K562 (cell line): ENCODE results near the gene ARHGEF1. TPM values are rescaled to one million over a fixed set of nuclear protein-coding genes. Genes with fewer than 3 reads are reported as not detected.
A peak's percentile ranks its signal among the peaks of the same experiment; 100 is the strongest.

Experiments
- CREB3L1 ChIP-seq: fragments of 450-650 bp; IDR thresholded peaks from 2 replicates; pipeline ENCODE4 v1.6.1; 2014; ENCODE audit warnings: low read depth, mild to moderate bottlenecking, moderate library complexity, borderline replicate concordance
- CREM ChIP-seq: IDR thresholded peaks from 2 replicates; pipeline ENCODE4 v1.6.1; 2014; ENCODE audit warnings: antibody characterized with exemption, low read depth
- DACH1 ChIP-seq: fragments of 450-650 bp; IDR thresholded peaks from 2 replicates; pipeline ENCODE4 v1.6.1; 2018; ENCODE audit not compliant: partially characterized antibody
- ELF2 ChIP-seq: fragments of 250-450 bp; sonication (Bioruptor Pico); IDR thresholded peaks from 2 replicates; pipeline ENCODE4 v1.5.0; 2021; ENCODE audit warnings: mild to moderate bottlenecking
- FOS ChIP-seq: IDR thresholded peaks from 3 replicates; pipeline ENCODE4 v1.6.1; 2011; ENCODE audit not compliant: insufficient read length; ENCODE audit errors: extremely low read depth
- GATA2 ChIP-seq: sonication (generic); formaldehyde crosslinking; IDR thresholded peaks from 2 replicates; pipeline ENCODE4 v1.4.0; 2020; ENCODE audit warnings: mild to moderate bottlenecking, missing genetic modification reagents
- HMBOX1 ChIP-seq: sonication (generic); IDR thresholded peaks from 2 replicates; pipeline ENCODE4 v1.6.1; 2016
- HMG20A ChIP-seq: fragments of 450-650 bp; formaldehyde crosslinking; conservative IDR thresholded peaks from 2 replicates; pipeline ENCODE4 v1.4.0; 2020; ENCODE audit warnings: mild to moderate bottlenecking, mixed read lengths
- KAT8 ChIP-seq: fragments of 450-650 bp; IDR thresholded peaks from 2 replicates; pipeline ENCODE4 v1.6.1; 2016; ENCODE audit warnings: low read depth, mild to moderate bottlenecking
- MAFF ChIP-seq: IDR thresholded peaks from 2 replicates; pipeline ENCODE4 v1.6.1; 2012; ENCODE audit warnings: low read length, improper control_type of control experiment
- RBM22 ChIP-seq: fragments of 200-400 bp; formaldehyde crosslinking; IDR thresholded peaks from 2 replicates; pipeline ENCODE4 v1.6.1; 2018; ENCODE audit warnings: low read length, low read depth; ENCODE audit not compliant: poor library complexity, severe bottlenecking
- SMC3 ChIP-seq: conservative IDR thresholded peaks from 2 replicates; pipeline ENCODE4 v1.6.1; 2011; ENCODE audit warnings: low read depth, low read length, improper control_type of control experiment; ENCODE audit not compliant: insufficient read depth
- SOX6 ChIP-seq: fragments of 450-650 bp; IDR thresholded peaks from 2 replicates; pipeline ENCODE4 v1.6.1; 2014; ENCODE audit warnings: mild to moderate bottlenecking
- SRSF1 ChIP-seq: fragments of 200-400 bp; formaldehyde crosslinking; IDR thresholded peaks from 2 replicates; pipeline ENCODE4 v1.6.1; 2017; ENCODE audit warnings: mild to moderate bottlenecking, low read depth, low read length, moderate library complexity
- TEAD1 ChIP-seq, 2 experiments: fragments of 450-650 bp in 1 of 2; sonication (generic) in 1 of 2; formaldehyde crosslinking; IDR thresholded peaks; 2 replicates each; pipeline versions ENCODE4 v1.4.0 to v1.8.0; 2020 to 2022; ENCODE audit warnings: mild to moderate bottlenecking in 2 of 2, missing genetic modification reagents in 1 of 2
- THAP12 ChIP-seq: fragments of 250-450 bp; sonication (Bioruptor Pico); IDR thresholded peaks from 2 replicates; pipeline ENCODE4 v1.9.0; 2021; ENCODE audit warnings: mild to moderate bottlenecking, inconsistent platforms
- ZC3H8 ChIP-seq: fragments of 450-650 bp; IDR thresholded peaks from 2 replicates; pipeline ENCODE4 v1.6.1; 2017
- ZFX ChIP-seq: sonication (generic); formaldehyde crosslinking; IDR thresholded peaks from 2 replicates; pipeline ENCODE4 v1.8.0; 2022; ENCODE audit warnings: mild to moderate bottlenecking, missing genetic modification reagents, moderate library complexity
- ZNF830 ChIP-seq: fragments of 250-450 bp; sonication (Bioruptor Pico); IDR thresholded peaks from 2 replicates; pipeline ENCODE4 v1.5.0; 2021; ENCODE audit warnings: mild to moderate bottlenecking
- polyA plus RNA-seq, 8 experiments: library from polyadenylated mRNA; depleted of rRNA in 4 of 8; stranded (reverse) in 5 of 8; unstranded in 3 of 8; fragments of >200 nt; fragmentation: Nextera tagmentation in 2 of 8; fragmentation: Illumina TruSeq in 1 of 8; extraction: Ambion mirVana in 2 of 8; extraction: Trizol in 1 of 8; gene quantifications; 2 replicates each; pipeline versions ENCODE4 v1.2.1 to v1.2.3, GENCODE V29; 2011 to 2014; ENCODE audit warnings: inconsistent platforms in 1 of 8, missing spikeins in 1 of 8
- total RNA-seq, 7 experiments: library from RNA; depleted of rRNA in 6 of 7; stranded (reverse); fragments of >200 nt in 6 of 7; fragmentation: Illumina TruSeq in 2 of 7; extraction: Trizol in 2 of 7; gene quantifications; 2 replicates each; pipeline versions ENCODE4 v1.2.1 to v1.2.3, GENCODE V29; 2011 to 2021; ENCODE audit warnings: low replicate concordance in 1 of 7

Gene ARHGEF1
- total and polyA plus RNA-seq, 9 of the 15 experiments (the other 6 are each of a cell fraction or from before 2014, with no cell fraction given): 1.9 to 149 (median 29.8) TPM

- TF ChIP-seq ZNF830 (CRISPR knock-in tag): no peak
- TF ChIP-seq ZC3H8: 0 out of 2 replicates have a peak, but pooled peaks have one; percentile 51
- peak; percentile 79; the same call in 1 of the 2 replicates for TF ChIP-seq MAFF
- TF ChIP-seq SOX6: peak; percentile 27; the same call in 1 of the 2 replicates
- TF ChIP-seq ELF2 (CRISPR knock-in tag): peak; percentile 100
- peak in 1 of 2 experiments; percentile 77; a peak in 2 of 4 replicates for TF ChIP-seq TEAD1 (CRISPR knock-in tag; IDR thresholded peaks at IDR 0.05)
- no peak for TF ChIP-seq GATA2 (CRISPR knock-in tag)
- TF ChIP-seq SRSF1: no peak
- TF ChIP-seq CREM: peak; percentile 92
- peak; percentile 76; the same call in 1 of the 2 replicates for TF ChIP-seq HMBOX1
- TF ChIP-seq CREB3L1: peak; percentile 96
- peak; percentile 75 for TF ChIP-seq DACH1
- peak; percentile 68 for TF ChIP-seq ZFX (CRISPR knock-in tag)
- no peak for TF ChIP-seq HMG20A (CRISPR knock-in tag)
- no peak for TF ChIP-seq RBM22
- TF ChIP-seq SMC3: no peak
- no peak; the same call in 1 of the 2 replicates for TF ChIP-seq KAT8
- peak; percentile 70; the same call in 1 of the 2 replicates for TF ChIP-seq THAP12 (CRISPR knock-in tag)
- no peak for TF ChIP-seq FOS
Observed at GRCh38 chr19:41859618-41860418, 23.2 kb upstream of the ARHGEF1 start, which contains the start of gene RPS19 (continued).
